Measurements from ENCODE around the gene SPEN.
"Not testable (repeated sequence)": the region's sequence is repeated elsewhere in the genome, so short reads cannot be mapped to it uniquely, and the experiment has no call there.

SPEN gene

DNA sequence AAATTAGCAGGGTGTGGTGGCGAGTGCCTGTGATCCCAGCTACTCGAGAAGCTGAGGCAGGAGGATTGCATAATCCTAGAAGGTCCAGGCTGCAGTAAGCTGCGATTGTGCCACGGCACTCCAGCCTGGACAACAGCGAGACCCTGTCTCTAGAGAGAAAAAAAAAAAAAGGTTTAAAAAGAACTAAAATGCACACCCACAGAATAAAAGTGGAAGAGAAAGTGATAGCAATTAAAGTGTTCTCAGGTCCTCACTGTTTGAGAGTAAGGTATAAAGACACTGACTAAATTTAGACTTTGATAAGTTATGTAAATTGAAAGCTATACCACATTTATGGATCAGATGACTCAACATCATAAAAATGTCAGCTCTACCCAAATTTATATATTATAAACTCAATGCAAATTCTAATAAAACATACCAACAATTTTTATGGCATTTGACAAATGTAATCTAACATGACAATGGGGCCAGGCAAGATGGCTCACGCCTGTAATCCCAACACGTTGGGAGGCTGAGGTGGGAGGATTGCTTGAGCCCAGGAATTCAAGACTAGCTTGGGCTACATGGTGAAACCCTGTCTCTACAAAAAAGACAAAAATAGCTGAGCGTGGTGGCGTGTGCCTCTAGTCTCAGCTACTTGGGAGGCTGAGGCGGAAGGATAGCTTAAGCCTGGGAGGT, 116.6 kb downstream of the SPEN start:
- DNase-seq: no peak

DNA sequence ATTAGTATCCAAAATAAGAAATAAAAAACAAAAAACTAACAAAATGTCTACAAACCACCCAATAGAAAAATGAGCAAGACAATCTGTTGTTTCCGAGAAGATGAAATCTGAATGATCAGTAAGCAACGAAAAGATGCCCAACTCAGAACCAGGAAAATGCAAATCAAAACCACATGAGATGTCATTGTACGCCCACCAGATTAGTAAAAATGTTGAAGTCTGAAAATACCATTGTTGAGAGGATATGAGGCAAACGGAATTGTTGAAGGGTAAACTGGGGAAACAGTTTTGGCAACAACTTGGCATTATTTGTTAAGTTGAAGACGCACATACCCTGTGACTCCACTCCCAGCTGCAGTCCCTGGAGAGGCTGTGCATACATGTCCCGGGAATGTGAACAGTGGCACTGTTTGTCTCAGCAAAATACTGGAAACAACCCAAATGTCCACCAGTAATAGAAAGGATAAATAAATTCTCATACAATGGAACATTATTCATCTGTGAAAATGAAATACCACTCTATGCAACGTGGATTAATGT, 117.8 kb downstream of the SPEN start:
- DNase-seq: no peak

DNA sequence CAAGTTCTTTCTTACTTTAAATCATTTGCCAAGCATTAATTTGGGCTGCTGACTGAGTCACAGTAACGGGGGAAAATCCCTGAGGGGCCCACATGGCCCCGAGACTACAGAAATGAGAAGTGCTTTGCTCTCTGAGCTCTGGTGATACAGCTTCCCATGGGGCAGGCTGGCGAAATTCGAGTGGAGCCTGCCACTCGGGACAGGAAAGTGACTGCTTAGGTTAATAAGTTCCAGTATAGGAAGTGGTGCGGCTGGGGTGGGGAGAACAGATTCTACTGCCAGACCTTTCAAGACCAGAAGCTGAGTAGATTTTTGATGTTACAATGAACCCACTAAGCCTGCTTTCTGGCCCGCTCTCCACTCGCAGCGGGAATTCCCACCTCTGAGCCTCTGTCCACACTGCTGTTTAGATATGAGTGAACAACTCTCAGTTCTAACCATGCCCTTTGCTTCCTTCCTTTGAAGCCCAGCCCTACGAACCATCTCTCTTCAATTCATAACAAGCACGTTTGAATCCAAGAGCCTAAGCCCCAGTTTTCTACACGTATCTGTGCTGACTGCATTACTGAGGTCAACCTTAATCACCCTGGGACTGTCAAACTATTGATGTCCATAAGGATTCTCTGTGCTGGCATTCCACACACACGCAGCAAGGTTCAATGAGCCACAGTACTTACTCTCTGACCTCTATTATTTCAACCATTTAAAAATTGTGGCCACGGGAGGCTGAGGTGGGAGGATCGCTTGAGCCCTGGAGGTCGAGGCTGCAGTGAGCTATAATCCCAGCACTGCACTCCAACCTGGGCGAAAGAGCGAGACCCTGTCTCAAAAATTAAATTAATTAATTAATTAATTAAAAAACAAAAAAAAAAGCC, 118.8 kb downstream of the SPEN start:
- peak; percentile 54 to 74 for DNase-seq

DNA sequence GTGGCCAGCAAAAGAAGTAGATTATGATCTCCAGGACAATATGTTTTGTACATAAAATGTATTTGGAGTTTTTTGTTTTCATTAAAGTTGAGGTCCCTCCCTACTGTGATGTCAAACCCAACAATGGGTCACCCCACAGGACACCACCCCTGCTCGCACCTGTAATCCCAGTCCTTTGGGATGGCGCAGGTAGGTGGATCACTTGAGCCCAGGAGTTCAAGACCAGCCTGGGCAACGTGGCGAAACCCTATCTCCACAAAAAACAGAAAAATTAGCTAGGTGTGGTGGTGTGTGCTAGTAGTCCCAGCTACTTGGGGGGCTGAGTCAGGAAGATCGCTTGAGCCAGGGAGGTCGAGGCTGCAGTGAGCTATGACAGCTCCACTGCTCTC, 119.4 kb downstream of the SPEN start:
- no peak for DNase-seq

DNA sequence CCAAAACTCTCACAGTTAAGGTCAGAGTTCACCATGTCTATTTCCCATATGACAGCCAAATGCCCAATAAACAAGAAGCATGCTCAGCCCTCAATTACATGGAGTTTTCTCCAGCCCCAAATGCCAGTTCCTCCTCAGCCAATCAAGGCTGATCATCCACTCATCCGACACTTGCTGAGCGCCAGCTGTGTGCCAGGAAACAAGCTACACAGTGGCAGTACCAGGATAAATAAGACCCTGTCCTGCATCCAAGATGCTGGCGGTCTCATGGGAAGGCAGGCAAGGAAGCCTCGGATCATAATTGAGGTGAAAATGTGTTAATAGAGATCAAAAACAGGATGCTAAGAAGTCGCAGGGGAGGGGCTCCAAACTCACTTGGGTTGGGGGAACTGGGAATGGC, 120.7 kb downstream of the SPEN start:
- DNase-seq: no peak

DNA sequence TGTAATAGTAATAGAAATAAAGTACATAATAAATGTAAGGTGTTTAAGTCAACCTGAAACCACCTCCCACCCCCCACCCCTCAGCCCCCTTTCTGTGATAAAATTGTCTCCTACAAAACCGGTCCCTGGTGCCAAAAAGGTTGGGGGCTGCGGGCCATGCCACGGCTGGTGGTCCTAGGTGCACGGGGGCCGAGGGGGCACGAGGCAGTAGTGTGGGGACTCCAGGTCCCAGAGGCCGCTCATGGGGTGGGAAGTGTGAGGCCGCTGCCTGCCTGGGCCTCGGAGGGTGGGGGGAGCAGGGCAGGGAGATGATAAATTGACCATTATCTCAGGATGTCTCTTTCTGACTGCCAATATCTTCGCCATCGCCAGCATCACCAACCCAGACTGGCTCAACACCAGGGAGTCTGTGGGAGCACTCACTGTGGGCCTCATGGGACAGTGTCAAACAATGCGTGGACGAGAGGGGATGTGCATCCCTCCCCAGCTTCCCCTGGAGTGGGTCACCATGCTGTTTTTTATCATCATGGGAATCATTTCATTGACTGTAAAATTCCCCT, 121.9 kb downstream of the SPEN start:
- no peak for DNase-seq

DNA sequence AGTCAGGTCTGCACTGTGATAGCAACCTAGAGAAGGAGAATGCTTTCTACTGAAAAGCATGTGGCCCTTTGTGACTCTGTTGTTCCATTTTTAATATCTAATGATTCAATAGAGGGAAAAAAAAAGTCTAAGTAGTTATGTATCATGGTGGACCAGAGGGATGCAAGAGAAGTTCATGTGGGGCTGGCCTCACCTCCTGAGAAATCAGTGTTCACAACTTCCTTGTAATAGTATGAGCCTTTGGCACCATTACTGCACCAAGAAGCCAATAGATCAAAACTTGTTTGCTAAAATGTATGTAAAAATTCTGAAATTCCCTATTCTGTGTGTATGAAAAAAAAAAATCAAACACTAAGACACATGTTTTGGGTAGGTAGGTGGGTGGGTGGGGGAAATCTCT, 123.4 kb downstream of the SPEN start:
- DNase-seq: no peak

DNA sequence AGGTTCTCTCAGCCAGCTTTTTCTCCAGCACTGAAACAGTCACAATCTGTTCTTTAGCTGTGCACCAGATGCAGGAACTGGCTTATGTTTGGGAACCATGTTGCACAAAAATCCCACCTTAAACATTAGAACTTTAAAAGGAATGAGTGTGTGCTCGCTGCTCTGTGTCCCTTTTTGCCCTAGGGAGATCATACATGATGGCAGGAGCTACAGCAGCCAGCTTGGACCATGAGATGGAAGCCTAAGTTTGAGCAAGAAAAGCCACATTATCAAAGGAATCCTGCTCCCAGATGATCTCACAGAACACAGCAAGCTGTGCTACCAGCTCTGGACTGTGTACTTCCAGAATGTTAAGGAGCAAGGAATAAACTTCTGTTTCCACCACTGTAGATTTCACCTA, 124.9 kb downstream of the SPEN start:
- DNase-seq: no peak

DNA sequence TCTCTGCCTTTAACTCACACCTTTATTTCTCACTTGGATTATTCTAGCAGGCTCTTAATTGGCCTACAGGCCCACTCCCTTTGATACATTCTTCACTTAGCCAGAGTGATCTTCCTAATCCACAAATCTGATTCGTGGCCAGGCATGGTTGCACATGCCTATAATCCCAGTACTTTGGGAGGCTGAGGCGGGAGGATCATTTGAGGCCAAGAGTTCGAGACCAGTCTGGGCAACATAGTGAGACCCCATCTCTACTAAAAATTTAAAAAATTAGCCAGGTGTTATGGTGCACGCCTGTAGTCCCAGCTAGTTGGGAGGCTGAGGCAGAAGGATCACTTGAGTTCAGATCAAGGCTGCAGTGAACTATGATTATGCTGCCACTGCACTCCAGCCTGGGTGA, 126.3 kb downstream of the SPEN start:
- DNase-seq: no peak

DNA sequence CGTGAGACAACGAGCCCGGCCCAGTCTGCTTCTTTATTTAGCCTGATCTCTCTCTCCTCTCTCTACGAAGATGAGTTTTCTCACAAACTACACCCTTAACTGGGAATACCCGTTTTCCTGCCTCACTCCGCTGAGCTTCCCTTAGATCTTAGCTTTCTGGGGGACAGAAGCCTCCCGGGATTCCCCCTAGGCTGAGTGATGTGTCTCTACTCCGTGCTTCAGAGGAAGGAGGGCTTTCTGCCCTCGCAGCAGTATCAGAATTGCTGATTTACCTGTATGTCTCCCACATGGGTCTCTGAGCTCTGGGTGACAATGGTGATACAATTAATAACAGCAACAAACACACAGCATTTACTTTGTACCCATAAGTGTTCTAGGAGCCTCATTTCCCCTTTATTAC, 127.3 kb downstream of the SPEN start:
- no peak for DNase-seq

DNA sequence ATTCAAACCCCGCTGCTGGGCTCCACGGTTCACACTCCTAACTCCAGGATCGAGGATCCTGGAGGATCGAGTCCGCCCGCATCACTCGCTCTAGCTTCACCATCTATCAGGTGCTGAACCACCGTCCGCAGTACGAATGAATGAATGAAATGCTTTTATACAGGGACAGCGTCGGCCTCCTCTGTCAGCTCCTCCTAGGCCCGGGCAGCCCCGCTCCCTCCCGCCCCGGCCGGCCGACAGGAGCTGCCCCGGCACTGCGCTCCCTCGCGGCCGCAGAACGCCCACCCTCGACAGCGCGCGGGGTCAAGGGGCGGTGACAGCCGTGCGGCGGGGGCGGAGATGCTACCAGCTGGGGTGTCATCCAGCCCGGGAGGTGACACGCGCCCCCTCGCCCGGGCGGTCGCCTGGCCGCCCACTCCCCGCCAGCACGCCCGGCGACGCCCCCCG, 127.9 kb downstream of the SPEN start:
- peak; percentile 73 to 78 for DNase-seq

DNA sequence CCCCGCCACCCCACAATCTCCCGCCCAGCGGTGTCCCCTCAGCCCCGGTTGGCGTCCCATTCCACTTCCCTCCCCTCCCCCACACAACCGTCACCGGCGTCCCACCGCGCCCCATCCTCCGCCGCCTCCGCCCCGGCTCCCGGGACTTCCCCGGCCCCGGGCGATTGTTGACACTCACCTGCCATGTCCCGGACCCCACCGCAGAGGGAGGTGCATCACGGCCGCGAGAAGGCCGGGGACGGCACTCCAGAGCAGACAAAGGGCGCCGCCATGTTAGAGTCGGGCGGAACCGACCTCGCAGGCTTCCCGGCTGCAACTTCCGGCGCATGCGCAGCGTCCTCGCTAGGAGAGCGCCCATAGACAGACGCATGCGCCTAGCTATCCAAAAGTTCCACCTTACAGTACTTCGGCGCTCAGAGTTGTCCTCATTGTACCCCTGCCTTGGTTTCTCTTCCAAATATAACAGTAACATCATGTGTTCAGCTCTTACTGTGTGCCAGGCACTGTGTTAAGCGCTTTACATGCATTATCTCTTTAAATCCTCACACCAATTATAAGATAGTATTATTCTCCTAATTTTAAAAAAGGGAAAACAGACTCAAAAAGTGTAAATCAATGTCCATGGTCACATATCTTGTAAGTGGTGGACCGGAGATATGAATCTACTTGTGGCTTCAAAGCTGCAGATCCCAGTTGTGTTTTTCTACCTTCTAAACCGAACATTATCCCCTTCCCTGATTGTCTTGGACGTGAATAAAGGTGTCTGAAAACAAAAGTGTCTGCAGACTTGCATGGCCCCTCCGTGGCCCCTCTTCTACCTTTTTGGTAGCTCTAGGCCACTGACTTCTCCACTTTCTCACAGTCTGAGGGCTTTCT, 128.5 kb downstream of the SPEN start, which contains the start of gene ZBTB17:
Gene ZBTB17 (minus strand): TSS at position 297 of the 876 bp plus-strand sequence. CDS start 27,606 bp downstream, outside the sequence.
- peak; percentile 95 to 96 for DNase-seq

DNA sequence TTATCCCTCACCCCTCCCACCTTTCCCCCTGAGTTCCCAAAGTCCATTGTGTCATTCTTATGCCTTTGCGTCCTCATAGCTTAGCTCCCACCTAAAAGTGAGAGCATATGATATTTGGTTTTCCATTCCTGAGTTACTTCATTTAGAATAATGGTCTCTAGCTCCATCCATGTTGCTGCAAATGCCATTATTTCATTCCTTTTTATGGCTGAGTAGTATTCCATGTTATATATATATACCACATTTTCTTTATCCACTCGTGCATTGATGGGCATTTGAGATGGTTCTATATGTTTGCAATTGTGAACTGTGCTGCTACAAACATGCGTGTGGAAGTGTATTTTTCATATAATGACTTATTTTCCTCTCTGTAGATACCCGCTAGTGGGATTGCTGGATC, 130.4 kb downstream of the SPEN start:
- DNase-seq: not testable (repeated sequence)

DNA sequence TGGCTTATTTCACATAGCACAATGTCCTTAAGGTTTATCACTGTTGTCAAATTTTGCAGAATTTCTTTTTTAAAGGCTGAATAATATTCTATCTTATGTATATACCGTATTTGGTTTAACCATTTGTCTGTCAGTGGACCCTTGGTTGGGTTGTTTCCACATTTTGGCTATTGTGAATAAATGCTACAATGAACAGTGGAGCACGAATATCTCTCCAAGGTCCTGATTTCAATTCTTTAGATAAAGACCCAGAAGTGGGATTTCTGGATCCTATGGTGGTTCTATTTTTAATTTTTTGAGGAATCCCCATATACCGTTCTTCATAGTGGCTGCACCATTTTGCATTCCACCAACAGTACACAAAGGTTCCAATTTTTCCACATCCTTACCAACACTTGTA, 134.2 kb downstream of the SPEN start:
- DNase-seq: no peak

DNA sequence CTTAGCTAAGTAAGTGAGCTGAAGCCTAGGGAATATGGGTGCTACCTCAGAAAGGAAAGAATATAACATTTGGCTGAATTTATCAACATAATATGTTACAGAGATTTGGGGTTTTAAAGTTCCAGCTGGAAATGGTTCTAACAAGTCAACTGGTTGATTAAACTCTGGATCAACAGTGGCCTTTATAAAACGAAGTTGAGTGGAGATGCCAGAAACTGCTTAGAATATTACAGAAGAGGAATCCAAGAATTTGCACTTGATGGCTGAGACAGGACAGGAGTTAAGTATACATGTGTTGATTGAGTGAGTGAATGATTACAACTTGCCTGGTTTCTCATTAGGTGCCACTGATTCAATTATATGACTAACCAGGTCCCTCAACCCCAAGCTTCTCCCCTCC, 135.8 kb downstream of the SPEN start:
- DNase-seq: no peak

DNA sequence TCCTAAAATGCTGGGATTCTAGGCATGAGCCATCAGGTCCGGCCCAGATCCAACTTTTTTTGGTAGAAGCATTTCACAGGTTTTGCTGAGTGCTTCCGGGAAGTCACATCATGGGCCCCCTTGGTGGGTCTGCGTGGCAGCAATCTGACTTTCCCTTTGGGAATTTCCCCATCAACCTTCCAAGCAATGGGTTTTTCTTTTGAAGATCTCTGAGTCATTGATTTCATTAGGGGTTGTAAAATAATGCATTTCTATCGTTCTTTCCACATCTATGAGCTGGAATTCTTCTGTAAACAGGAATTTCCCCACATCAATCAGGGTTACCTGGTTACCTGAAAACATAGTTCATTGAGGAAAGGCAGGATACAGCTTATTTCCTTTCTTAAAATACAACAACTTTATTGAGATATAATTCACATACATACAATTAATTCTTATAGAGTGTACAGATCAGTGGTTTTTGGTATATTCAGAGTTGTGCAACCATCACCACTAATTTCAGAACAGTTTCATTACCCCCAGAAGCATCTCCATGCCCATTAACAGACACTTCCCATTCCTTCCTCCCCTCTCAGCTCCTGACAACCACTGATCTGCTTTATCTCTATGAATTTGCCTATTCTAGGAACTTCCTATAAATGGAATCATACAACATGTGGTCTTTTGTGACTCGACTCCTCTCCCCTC, 138.2 kb downstream of the SPEN start:
- DNase-seq: no peak

DNA sequence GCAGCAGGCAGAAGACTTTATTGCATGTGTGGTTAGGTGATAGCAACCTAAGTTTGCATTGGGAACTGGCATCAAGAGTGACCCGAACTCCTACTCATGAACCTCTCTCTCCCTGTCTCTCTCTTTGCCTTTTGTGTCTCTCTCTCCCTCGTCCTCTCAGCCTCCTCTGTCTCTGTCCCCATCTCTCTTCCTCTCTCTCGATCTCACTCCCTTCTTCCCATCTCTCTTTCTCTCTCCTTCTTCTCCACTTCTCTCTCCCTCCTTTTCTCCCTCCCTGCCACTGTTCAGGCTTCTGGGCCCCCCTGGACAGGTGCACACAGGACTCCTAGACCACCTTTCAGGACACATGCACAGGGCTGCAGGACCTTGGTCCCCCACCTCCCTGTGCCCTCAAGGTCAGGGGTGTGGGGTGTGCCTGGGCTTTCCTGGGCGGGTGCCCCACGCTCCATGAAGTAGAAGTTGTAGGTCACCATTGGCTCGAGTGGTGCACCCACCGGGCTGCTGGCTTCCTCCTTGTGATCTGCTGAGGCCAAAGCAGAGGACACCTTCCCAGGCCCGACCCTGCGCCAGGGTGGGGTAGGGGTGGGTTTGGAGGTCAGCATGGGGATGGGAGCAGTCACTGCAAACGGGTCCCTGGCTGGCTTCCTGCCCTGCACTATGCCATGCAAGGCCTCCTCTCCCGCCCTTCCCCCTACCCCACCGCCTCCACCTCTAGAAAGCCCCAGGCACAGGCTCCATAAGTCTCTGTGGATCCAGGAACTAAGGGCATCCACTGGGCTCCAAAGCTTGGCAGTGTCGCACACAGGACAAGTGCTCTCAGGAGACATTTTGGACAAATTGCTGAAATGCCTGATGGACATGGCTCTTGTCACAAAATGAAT, 141.6 kb downstream of the SPEN start:
- no peak for DNase-seq

DNA sequence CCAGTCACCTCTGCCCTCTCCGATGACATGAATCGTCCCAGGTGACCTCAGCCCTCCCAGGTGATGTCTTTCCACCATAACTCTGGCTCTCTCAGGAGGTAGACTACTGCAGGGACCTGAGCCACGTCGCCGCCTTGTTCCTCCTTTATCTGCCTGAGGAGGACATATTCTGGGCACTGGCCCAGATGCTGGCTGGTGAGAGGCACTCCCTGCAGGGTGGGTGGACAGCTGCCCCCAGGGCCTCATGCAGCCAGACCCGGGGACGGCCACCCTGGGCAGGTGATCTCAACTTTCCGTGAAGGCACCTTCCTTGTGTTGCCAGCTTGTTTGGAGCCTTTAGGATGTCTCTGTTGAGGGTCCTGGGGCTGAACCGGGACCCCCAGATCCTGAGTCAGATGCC, 142.3 kb downstream of the SPEN start:
- no peak for DNase-seq

All from CD4-positive, alpha-beta T cell treated with Interleukin-1 beta for 1 hour (primary cell).